ENCODE data around the gene IER2. TPM values are rescaled to one million over a fixed set of nuclear protein-coding genes. Genes with fewer than 3 reads are reported as not detected.

IER2 gene
- total and polyA plus RNA-seq, 9 of the 15 experiments (the other 6 are each of a cell fraction or from before 2014, with no cell fraction given): 4.5 to 205 (median 23.7) TPM

DNA sequence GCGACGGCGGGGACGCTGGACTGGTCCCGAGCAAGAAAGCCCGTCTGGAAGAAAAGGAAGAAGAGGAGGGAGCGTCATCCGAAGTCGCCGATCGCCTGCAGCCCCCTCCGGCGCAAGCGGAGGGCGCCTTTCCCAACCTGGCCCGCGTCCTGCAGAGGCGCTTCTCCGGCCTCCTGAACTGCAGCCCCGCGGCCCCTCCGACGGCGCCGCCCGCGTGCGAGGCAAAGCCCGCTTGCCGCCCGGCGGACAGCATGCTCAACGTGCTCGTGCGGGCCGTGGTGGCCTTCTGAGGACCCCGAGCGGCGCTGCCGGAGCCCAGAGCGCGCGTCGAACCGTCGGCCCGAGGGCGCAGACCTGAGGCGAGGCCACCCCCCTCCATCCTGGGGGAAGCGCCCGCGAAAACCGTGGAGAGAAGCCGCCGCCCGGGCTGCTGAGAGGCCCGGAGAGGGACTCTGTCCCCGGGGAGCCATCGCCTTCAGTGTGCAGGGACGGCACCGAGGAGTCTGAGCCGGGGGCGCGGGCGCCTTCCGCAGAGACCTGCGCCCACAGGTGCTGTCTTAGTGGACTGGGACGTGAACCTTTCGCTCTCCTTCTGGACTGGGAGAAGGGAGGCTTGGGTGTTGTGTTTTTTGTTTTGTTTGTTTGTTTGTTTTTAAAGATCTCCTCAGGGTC lies 3.5 kb downstream of the IER2 start (continued):
- TF ChIP-seq ZNF184 (CRISPR knock-in tag; IDR thresholded peaks at IDR 0.05): no peak
- no peak for TF ChIP-seq DDX20 (tag; IDR thresholded peaks at IDR 0.05; ENCODE audit: low read depth)

- Histone ChIP-seq H2AFZ (ENCODE audit: low read depth, low read length) (no peak overlapping the region), H3K9me1 (ENCODE audit: control insufficient read depth, insufficient read depth, low read length) (no peaks in the 10 kb centered on the region), H3K36me3 (ENCODE audit: control insufficient read depth, insufficient read depth, low read length) (peaks cover 14% of the 10 kb centered on the region; the same call in 1 of the 3 replicates), H3K4me2 (ENCODE audit: insufficient read depth, low read length) (peak overlapping the region; percentile 93), H3K9ac (ENCODE audit: insufficient read depth in 1 of 2, low read depth in 2 of 2, low read length in 2 of 2) (peak overlapping the region; percentile 96 to 97), H3K4me3 (peak overlapping the region; percentile 98), H4K20me1 (replicated peaks; ENCODE audit: control insufficient read depth, insufficient read depth, low read length) (peaks cover 23% of the 10 kb centered on the region), H3K9me3 (replicated peaks; ENCODE audit: control insufficient read depth, insufficient read depth, low read depth, low read length) (no peaks in the 10 kb centered on the region), H3K4me1 (replicated peaks in 1 of 2; ENCODE audit: control insufficient read depth in 2 of 2, insufficient read depth in 2 of 2, low read length in 2 of 2) (peaks cover 11 to 60% of the 10 kb centered on the region in 2 experiments), H3K79me2 (ENCODE audit: control insufficient read depth, insufficient read depth, low read length) (peaks cover 61% of the 10 kb centered on the region), H3K27me3 (ENCODE audit: control insufficient read depth in 2 of 2, insufficient read depth in 2 of 2, low read length in 2 of 2) (no peaks in the 10 kb centered on the region), H3K27ac (ENCODE audit: extremely low read depth, low read depth, low read length) (peak overlapping the region; percentile 95)
- intact Hi-C loops (cut with micrococcal nuclease) (loop anchor here (5.0 kb wide), 1 partner anchor 38 kb away; no protein-coding TSS in a partner anchor), in situ Hi-C loops (cut with MboI) (no loop called here)
- CTCF ChIA-PET (ENCODE audit: low intra/inter-chr PET ratio): interaction anchor here (0.7 kb wide), 1 partner anchor 188 kb away, joined by 3 read pairs; no protein-coding TSS in a partner anchor
- 1% methylated on average over 21 of the region's 21 CpGs for WGBS (ENCODE audit: insufficient coverage, low coverage, missing lambda C conversion rate)
- no peak for ATAC-seq
- BruUV-seq (replicated peaks): TSS peak; percentile 72
- POLR2A ChIA-PET: interaction anchor here (0.5 to 3.3 kb wide), 20 partner anchors 9 to 488 kb away, joined by 3 to 39 read pairs (median 4); partner anchors contain the start of genes MAN2B1 and WDR83
- peak; percentile 58 to 87 (median 64) for DNase-seq (ENCODE audit: extremely low read depth in 1 of 4, low spot score in 3 of 4)
- FAIRE-seq: peak; percentile 19
- TF ChIP-seq, protein P1, sequence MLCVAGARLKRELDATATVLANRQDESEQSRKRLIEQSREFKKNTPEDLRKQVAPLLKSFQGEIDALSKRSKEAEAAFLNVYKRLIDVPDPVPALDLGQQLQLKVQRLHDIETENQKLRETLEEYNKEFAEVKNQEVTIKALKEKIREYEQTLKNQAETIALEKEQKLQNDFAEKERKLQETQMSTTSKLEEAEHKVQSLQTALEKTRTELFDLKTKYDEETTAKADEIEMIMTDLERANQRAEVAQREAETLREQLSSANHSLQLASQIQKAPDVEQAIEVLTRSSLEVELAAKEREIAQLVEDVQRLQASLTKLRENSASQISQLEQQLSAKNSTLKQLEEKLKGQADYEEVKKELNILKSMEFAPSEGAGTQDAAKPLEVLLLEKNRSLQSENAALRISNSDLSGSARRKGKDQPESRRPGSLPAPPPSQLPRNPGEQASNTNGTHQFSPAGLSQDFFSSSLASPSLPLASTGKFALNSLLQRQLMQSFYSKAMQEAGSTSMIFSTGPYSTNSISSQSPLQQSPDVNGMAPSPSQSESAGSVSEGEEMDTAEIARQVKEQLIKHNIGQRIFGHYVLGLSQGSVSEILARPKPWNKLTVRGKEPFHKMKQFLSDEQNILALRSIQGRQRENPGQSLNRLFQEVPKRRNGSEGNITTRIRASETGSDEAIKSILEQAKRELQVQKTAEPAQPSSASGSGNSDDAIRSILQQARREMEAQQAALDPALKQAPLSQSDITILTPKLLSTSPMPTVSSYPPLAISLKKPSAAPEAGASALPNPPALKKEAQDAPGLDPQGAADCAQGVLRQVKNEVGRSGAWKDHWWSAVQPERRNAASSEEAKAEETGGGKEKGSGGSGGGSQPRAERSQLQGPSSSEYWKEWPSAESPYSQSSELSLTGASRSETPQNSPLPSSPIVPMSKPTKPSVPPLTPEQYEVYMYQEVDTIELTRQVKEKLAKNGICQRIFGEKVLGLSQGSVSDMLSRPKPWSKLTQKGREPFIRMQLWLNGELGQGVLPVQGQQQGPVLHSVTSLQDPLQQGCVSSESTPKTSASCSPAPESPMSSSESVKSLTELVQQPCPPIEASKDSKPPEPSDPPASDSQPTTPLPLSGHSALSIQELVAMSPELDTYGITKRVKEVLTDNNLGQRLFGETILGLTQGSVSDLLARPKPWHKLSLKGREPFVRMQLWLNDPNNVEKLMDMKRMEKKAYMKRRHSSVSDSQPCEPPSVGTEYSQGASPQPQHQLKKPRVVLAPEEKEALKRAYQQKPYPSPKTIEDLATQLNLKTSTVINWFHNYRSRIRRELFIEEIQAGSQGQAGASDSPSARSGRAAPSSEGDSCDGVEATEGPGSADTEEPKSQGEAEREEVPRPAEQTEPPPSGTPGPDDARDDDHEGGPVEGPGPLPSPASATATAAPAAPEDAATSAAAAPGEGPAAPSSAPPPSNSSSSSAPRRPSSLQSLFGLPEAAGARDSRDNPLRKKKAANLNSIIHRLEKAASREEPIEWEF (CRISPR knock-in tag; IDR thresholded peaks at IDR 0.05): no peak
- no peak for TF ChIP-seq THAP12 (CRISPR knock-in tag; IDR thresholded peaks at IDR 0.05)
- no peak for TF ChIP-seq U2AF1 (optimal IDR thresholded peaks at IDR 0.05; ENCODE audit: low read depth, low read length)
- 0 out of 2 replicates have a peak, but pooled peaks have one; percentile 10 for TF ChIP-seq ZNF24 (IDR thresholded peaks at IDR 0.05)
- TF ChIP-seq ZNF384 (IDR thresholded peaks at IDR 0.05; ENCODE audit: low read depth, low read length): no peak
- TF ChIP-seq E2F1 (CRISPR knock-in tag; IDR thresholded peaks at IDR 0.05): peak; percentile 1; the same call in 1 of the 2 replicates
- peak; percentile 92 for TF ChIP-seq CEBPG (CRISPR knock-in tag; IDR thresholded peaks at IDR 0.05)
- peak; percentile 86 to 92 for TF ChIP-seq CEBPG (tag; conservative IDR thresholded peaks at IDR 0.05 in 1 of 2, IDR thresholded peaks at IDR 0.05 in 1 of 2)
Measured at GRCh38 chr19:13154241-13154778, 4.1 kb downstream of the IER2 start.
